Kasumi-1 (cell line): ENCODE measurements around the gene RPL29.

ENCODE experiments used
- DNase-seq, 2 experiments: peaks; one replicate each; lab custom pipeline; 2025; lab: John Stamatoyannopoulos, UW

RPL29 gene

GRCh38 chr3:51947215-51947900 lies 48.3 kb downstream of the RPL29 start:
- DNase-seq: no peak

GRCh38 chr3:51946796-51947195 lies 48.9 kb downstream of the RPL29 start:
- DNase-seq: no peak

GRCh38 chr3:51945926-51946705 lies 49.6 kb downstream of the RPL29 start:
- DNase-seq: no peak

GRCh38 chr3:51945031-51945840 lies 50.5 kb downstream of the RPL29 start:
- no peak for DNase-seq

- no peak for DNase-seq
Observed at GRCh38 chr3:51944451-51945021, 51.2 kb downstream of the RPL29 start.
